ENCODE measurements around the gene AXDND1. TPM values are rescaled to one million over a fixed set of nuclear protein-coding genes. Genes with fewer than 3 reads are reported as not detected.

AXDND1 gene
- total RNA-seq, 1 experiment from 2014 or later: 0.48 TPM

GRCh38 chr1:179322557-179322956 is 43.2 kb upstream of the AXDND1 start:
- no peak overlapping the region for H3K14ac ChIP-seq (ENCODE audit: insufficient read depth, low read length)
- no peak overlapping the region for H4K91ac ChIP-seq (ENCODE audit: insufficient read length, low read depth, low read length)
- no peak overlapping the region for H3K18ac ChIP-seq (ENCODE audit: insufficient read length, low read depth, low read length)
- no peaks in the 10 kb centered on the region for H3K27me3 ChIP-seq (ENCODE audit: insufficient read depth, low read length)
- H4K5ac ChIP-seq (ENCODE audit: insufficient read length, low read depth, low read length): no peak overlapping the region
- H4K8ac ChIP-seq (replicated peaks; ENCODE audit: insufficient read length, low read depth, low read length): no peak overlapping the region
- no peak for DNase-seq
- no peak overlapping the region for H2BK120ac ChIP-seq (ENCODE audit: low read depth, low read length, poor library complexity, severe bottlenecking)
- no peaks in the 10 kb centered on the region for H3K9me3 ChIP-seq (ENCODE audit: control insufficient read depth, low read depth, low read length)
- H3K4ac ChIP-seq (ENCODE audit: low read depth, low read length): no peak overlapping the region
- no peak overlapping the region for H2BK12ac ChIP-seq (ENCODE audit: insufficient read length, low read depth, low read length)
- no peak overlapping the region for H2AK5ac ChIP-seq (ENCODE audit: insufficient read length, low read length)
- no peak overlapping the region for H3K27ac ChIP-seq (ENCODE audit: insufficient read length, low read depth, low read length)
- no peak for TF ChIP-seq CTCF (conservative IDR thresholded peaks at IDR 0.05)
- no peak overlapping the region for H3K4me2 ChIP-seq (ENCODE audit: insufficient read depth, insufficient read length, low read length)
- no peak overlapping the region for H3K56ac ChIP-seq (ENCODE audit: insufficient read length, low read depth, low read length)
- H2AFZ ChIP-seq (ENCODE audit: low read length): no peak overlapping the region
- Mint-ChIP-seq H3K4me1 (peaks cover 9 to 10% of the 10 kb centered on the region in 2 experiments; a peak in 3 of 4 replicates), H3K27ac (peak overlapping the region in 1 of 3 experiments; percentile 28; a peak in 1 of 7 replicates), H3K9me3 (no peaks in the 10 kb centered on the region), H3K36me3 (ENCODE audit: insufficient read depth in 1 of 3, low read depth in 3 of 3) (peaks cover 0 to 5% (median 0%) of the 10 kb centered on the region in 3 experiments; a peak in 1 of 7 replicates), H3K27me3 (ENCODE audit: low read depth) (no peaks in the 10 kb centered on the region), H3K4me3 (no peak overlapping the region)
- H2BK5ac ChIP-seq (ENCODE audit: insufficient read length, low read length): no peak overlapping the region
- no peak overlapping the region for H3K9ac ChIP-seq (ENCODE audit: extremely low read depth, insufficient read length, low read length)
- H4K20me1 ChIP-seq (ENCODE audit: control insufficient read depth, insufficient read depth, insufficient read length): no peaks in the 10 kb centered on the region
- no peaks in the 10 kb centered on the region for H3K23me2 ChIP-seq (ENCODE audit: insufficient read length, low read depth, low read length, poor library complexity, severe bottlenecking)
- H2BK20ac ChIP-seq (ENCODE audit: low read depth, low read length, poor library complexity, severe bottlenecking): no peak overlapping the region
- H3K79me2 ChIP-seq (ENCODE audit: insufficient read depth, low read length): no peaks in the 10 kb centered on the region
- H3K23ac ChIP-seq (ENCODE audit: insufficient read length, low read depth, low read length): no peak overlapping the region
- no peak overlapping the region for H2BK15ac ChIP-seq (ENCODE audit: low read depth, low read length)
- H3K79me1 ChIP-seq (ENCODE audit: insufficient read depth, low read depth, low read length, poor library complexity, severe bottlenecking): no peaks in the 10 kb centered on the region
- no peaks in the 10 kb centered on the region for H3K4me1 ChIP-seq (ENCODE audit: insufficient read depth, low read length)
- H3T11ph ChIP-seq (ENCODE audit: low read length): no peak overlapping the region
- no CpG with 5 or more reads among the region's 3 CpGs for WGBS (ENCODE audit: extremely low coverage, insufficient read length, low lambda C conversion rate)
